Hindlimb muscle (tissue), 1 donor: ENCODE measurements around the gene KIAA1191. TPM values are rescaled to one million over a fixed set of nuclear protein-coding genes. Genes with fewer than 3 reads are reported as not detected.
"Not testable (repeated sequence)": the region's sequence is repeated elsewhere in the genome, so short reads cannot be mapped to it uniquely, and the experiment has no call there.

Source experiments
- DNase-seq: peaks from one replicate; pipeline ENCODE4 v3.0.0-alpha.2; 2013
- polyA plus RNA-seq: library from polyadenylated mRNA; unstranded; fragments of 120-200 nt; gene quantifications from one replicate; pipeline ENCODE4 v1.2.1, GENCODE V29; 2013; ENCODE audit not compliant: insufficient read length

Gene KIAA1191
- polyA plus RNA-seq, 1 donor, result 60.5 TPM

- DNase-seq, result no peak
These were observed 43.8 kb downstream of the KIAA1191 start for GRCh38 chr5:176317534-176318374.

- not testable (repeated sequence) for DNase-seq
These were observed 56.2 kb downstream of the KIAA1191 start for GRCh38 chr5:176305356-176305755.

Other genes with a start within 250 kb of the KIAA1191 start
- 14.9 TPM for gene SIMC1, start 123.3 kb downstream of the KIAA1191 start, polyA plus RNA-seq
- gene ARL10, start 3.7 kb upstream of the KIAA1191 start, polyA plus RNA-seq, result 12.1 TPM
- gene NOP16, start 26.8 kb upstream of the KIAA1191 start, polyA plus RNA-seq, result 30.3 TPM
- 203 TPM for gene HIGD2A, start 27.0 kb upstream of the KIAA1191 start, polyA plus RNA-seq
- 52.0 TPM for gene CLTB, start 54.8 kb upstream of the KIAA1191 start, polyA plus RNA-seq
- gene FAF2, start 86.6 kb upstream of the KIAA1191 start, polyA plus RNA-seq, result 26.0 TPM
- gene RNF44, start 175.6 kb upstream of the KIAA1191 start, polyA plus RNA-seq, result 35.5 TPM
- 0.17 TPM for gene CDHR2, start 187.6 kb upstream of the KIAA1191 start, polyA plus RNA-seq
- 0.75 TPM for gene GPRIN1, start 248.4 kb upstream of the KIAA1191 start, polyA plus RNA-seq